ENCODE data around the gene AFMID. TPM values are rescaled to one million over a fixed set of nuclear protein-coding genes. Genes with fewer than 3 reads are reported as not detected.

Gene AFMID
- total RNA-seq, 1 donor from 2014 or later, result 35.1 TPM

DNA sequence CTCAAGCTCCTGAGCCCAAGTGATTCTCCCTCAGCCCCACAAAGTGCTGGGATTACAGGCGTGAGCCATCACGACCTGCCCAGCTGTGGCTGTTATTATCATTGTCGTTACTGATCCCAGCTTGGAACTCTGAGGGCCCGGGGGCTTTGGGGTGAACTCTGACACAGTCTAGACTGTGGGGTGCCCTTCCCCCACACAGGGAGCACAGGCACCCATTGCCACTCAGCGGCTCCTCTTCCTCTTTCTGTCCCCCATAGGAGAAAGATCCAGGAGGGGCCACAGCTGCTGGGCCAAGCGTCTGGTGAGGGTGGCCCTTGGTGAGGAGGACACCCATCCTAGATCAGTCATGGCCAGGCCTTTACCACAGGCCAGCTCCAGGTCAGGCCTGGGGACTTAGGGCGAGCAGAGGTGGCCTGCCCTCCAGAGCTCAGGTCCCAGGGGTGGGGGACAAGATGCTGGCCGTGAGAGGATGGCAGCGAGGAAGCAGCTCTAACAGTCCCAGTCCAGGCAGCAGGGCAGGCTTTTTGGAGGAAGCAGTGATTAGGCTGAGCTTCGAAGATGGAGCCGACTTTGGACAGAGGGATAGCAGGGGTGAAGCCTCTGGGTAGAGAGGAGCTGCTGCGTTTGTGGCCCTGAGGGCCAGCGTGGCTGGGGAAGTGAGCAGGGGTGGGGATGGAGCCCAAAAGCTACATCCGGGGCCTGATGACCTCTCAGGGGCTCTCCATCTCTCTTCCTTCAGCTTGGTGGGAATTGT, 69.0 kb downstream of the AFMID start:
- no peaks in the 10 kb centered on the region for H3K36me3 Mint-ChIP-seq (ENCODE audit: unreplicated experiment)
- no peaks in the 10 kb centered on the region for H3K9me3 Mint-ChIP-seq (ENCODE audit: unreplicated experiment)
- H3K4me1 Mint-ChIP-seq (ENCODE audit: unreplicated experiment), result peaks cover 13% of the 10 kb centered on the region
- no peak for DNase-seq (ENCODE audit: extremely low spot score, unreplicated experiment)
- no peaks in the 10 kb centered on the region for H3K27me3 Mint-ChIP-seq (ENCODE audit: unreplicated experiment)
- no peak overlapping the region for H3K27ac Mint-ChIP-seq (ENCODE audit: unreplicated experiment)
- no peak overlapping the region for H3K4me3 Mint-ChIP-seq (ENCODE audit: unreplicated experiment)
- TF ChIP-seq, protein P1, sequence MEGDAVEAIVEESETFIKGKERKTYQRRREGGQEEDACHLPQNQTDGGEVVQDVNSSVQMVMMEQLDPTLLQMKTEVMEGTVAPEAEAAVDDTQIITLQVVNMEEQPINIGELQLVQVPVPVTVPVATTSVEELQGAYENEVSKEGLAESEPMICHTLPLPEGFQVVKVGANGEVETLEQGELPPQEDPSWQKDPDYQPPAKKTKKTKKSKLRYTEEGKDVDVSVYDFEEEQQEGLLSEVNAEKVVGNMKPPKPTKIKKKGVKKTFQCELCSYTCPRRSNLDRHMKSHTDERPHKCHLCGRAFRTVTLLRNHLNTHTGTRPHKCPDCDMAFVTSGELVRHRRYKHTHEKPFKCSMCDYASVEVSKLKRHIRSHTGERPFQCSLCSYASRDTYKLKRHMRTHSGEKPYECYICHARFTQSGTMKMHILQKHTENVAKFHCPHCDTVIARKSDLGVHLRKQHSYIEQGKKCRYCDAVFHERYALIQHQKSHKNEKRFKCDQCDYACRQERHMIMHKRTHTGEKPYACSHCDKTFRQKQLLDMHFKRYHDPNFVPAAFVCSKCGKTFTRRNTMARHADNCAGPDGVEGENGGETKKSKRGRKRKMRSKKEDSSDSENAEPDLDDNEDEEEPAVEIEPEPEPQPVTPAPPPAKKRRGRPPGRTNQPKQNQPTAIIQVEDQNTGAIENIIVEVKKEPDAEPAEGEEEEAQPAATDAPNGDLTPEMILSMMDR (IDR thresholded peaks at IDR 0.05), result no peak

- Mint-ChIP-seq H3K36me3 (ENCODE audit: unreplicated experiment) (no peaks in the 10 kb centered on the region), H3K4me3 (ENCODE audit: unreplicated experiment) (no peak overlapping the region), H3K27ac (ENCODE audit: unreplicated experiment) (no peak overlapping the region), H3K27me3 (ENCODE audit: unreplicated experiment) (no peaks in the 10 kb centered on the region), H3K4me1 (ENCODE audit: unreplicated experiment) (peaks cover 13% of the 10 kb centered on the region), H3K9me3 (ENCODE audit: unreplicated experiment) (no peaks in the 10 kb centered on the region)
- no peak for DNase-seq (ENCODE audit: extremely low spot score, unreplicated experiment)
- TF ChIP-seq, protein P1 (IDR thresholded peaks at IDR 0.05), result no peak
Observed at GRCh38 chr17:78256707-78257591, 69.8 kb downstream of the AFMID start.

Other genes starting within 250 kb of the AFMID start
- 22.8 and 28.7 TPM in 2 replicates for gene TNRC6C, start 228.7 kb upstream of the AFMID start, total RNA-seq
- 31.2 and 32.6 TPM in 2 replicates for gene TMC6, start 58.6 kb upstream of the AFMID start, total RNA-seq
- 0.40 and 0.99 TPM in 2 replicates for gene TMC8, start 56.6 kb upstream of the AFMID start, total RNA-seq
- gene C17orf99, start 41.0 kb upstream of the AFMID start, total RNA-seq, result not detected in 2 replicates
- gene SYNGR2, start 18.8 kb upstream of the AFMID start, total RNA-seq, result 43.2 and 48.6 TPM in 2 replicates
- 16.0 and 16.2 TPM in 2 replicates for gene TK1, start 310 bp upstream of the AFMID start, total RNA-seq
- gene BIRC5, start 26.9 kb downstream of the AFMID start, total RNA-seq, result 11.9 and 12.3 TPM in 2 replicates
- gene TMEM235, start 44.3 kb downstream of the AFMID start, total RNA-seq, result not detected in 2 replicates
- 79.1 and 86.4 TPM in 2 replicates for gene SOCS3, start 172.7 kb downstream of the AFMID start, total RNA-seq
- gene PGS1, start 191.3 kb downstream of the AFMID start, total RNA-seq, result 52.7 and 53.0 TPM in 2 replicates

All from osteocyte (in vitro differentiated cells).